Measurements from ENCODE around the gene MDM1. TPM values are rescaled to one million over a fixed set of nuclear protein-coding genes. Genes with fewer than 3 reads are reported as not detected.

MDM1 gene
- polyA plus RNA-seq, 4 donors, result 31.6 to 41.0 (median 37.3) TPM

DNA sequence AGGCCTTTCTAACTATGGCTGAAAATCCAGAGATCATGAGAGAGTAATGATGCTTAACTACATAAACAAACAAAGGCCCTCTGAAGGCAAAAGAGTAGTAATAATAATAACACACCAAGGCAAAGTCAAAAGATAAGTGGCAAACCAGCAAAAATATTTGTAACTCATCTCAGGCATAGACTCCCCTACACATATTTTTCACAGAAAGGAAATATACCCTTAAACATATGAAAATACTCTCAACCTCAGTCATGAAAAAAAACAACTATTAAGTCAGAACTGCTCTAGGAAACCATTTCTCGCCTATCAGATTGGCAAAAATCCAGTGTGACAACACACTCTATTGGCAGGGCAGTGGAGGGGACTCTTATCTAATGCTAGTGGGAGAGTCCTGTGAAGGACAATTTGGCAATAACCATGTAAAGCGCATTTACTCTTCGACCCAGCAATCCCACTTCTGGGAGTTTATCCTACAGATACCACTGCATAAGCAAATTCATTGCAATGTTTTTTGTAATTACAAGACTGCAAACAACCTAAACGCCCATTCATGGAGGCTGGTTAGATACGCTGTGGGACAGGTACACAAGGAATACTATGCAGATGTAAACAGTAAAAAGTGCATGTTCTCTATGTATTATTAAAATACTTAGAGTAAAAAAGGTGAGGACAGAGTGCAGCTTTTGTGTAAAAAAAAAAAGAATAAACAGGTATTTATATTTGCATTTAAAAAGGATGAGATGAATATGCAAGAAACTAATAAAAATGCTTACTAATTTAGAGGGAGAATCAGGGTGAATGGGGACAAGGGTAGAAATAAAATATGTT, 52.7 kb downstream of the MDM1 start:
- DNase-seq (ENCODE audit: low read depth in 4 of 4, low spot score in 2 of 4), result no peak

- DNase-seq (ENCODE audit: low read depth in 4 of 4, low spot score in 2 of 4), result no peak
Observed at GRCh38 chr12:68276402-68276930, 55.7 kb downstream of the MDM1 start.

- no peak for DNase-seq (ENCODE audit: low read depth in 4 of 4, low spot score in 2 of 4)
Observed at GRCh38 chr12:68272732-68273131, 59.4 kb downstream of the MDM1 start.

DNA sequence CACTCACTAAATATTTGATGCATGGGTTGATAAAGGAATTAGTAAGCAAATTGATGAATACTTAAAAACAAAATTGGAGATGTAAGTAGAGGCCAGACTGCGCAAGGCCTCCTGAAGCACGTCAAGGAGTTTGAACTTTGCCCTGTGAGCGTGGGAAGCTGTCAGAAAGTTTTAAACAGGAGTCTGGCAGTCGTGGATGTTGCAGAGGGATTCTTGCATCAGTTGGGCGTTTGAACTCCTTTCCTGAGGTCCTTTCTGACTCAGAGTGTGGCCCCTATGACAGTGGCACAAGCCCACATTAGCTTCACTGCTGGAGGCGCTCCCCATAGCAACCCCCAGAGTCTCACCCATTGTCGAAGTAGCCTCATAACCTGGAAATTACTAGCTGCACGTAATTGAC, 60.8 kb downstream of the MDM1 start:
- no peak for DNase-seq (ENCODE audit: low read depth in 4 of 4, low spot score in 2 of 4)

- no peak for DNase-seq (ENCODE audit: low read depth in 4 of 4, low spot score in 2 of 4)
Observed at GRCh38 chr12:68270358-68270757, 61.8 kb downstream of the MDM1 start.

DNA sequence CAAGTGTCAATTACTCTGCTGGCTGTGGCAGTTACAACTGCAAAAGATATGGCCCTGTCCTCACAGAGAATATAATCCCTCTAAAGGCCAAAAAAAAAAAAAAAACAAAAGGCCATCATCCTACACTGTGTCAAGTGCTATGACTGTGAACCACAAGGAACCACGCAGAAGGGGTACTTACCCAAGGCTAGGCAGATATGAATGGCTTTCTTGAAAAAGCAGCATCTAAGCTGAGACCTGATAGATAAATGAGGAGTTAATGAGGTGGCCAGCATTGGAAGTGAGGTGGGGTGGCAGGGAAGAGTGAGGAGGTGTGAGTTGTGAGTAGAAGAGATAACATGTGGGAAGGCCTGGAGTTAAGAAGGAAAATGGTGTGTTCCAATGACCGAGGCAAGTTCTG, 62.4 kb downstream of the MDM1 start:
- no peak for DNase-seq (ENCODE audit: low read depth in 4 of 4, low spot score in 2 of 4)

- no peak for DNase-seq (ENCODE audit: low read depth in 4 of 4, low spot score in 2 of 4)
Observed at GRCh38 chr12:68268967-68269366, 63.2 kb downstream of the MDM1 start.

DNA sequence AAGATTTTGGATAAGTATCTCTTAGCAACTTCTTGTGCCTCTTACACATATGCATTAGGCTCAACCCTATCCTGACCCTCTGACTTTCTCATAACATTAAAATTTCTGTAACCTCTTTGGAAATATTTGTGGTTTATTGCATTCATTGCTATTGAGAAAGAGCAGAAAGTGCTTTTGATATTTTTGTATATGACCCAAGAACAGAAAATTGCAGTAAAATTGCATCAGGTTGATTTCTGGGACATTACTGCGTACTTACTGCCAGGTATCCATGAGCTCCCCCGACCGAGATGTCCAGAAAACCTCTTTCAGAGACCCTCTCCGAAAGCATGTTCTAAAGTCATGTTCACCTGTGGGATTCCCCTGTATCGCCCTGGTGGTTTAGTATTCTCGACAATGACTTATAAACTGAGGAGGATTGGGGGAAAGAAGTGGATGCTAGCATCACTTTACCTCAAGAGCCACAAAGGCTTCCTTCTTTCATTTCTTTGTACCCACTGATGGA, 64.2 kb downstream of the MDM1 start:
- DNase-seq (ENCODE audit: low read depth in 4 of 4, low spot score in 2 of 4), result no peak

- DNase-seq (ENCODE audit: low read depth in 4 of 4, low spot score in 2 of 4), result no peak
Observed at GRCh38 chr12:68264857-68265256, 67.3 kb downstream of the MDM1 start.

DNA sequence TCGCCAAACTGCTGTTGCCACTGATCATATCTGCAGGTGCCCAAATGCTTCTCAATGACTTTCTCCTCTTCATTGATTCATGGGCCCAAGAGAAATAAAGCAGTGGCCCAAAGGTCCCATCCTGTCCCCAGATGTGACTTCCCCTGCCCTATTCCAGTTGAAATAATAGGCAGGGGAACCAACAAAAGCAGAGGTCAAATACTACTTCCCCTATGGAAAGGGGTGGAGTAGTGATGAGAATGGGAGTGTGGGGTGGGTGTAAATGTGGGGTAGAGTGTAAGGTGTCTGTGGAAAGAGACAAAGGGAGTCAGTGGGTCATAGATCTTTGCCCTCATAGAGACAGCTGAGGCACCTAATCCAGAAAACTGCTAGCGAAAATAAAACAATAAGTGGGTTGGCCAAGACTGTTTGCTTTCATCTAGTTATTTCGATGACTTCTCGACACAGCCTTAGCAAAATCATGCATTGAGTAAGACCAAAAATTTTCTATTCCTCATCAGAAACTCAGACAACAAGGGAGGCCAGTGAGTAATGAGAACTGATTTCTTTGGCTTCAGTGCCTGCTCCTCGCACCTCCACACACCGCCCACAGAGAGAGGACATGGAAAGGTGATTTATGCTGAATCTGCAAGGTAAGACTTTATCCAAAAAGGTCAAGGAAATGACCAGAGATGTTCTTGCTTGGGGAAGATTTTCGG, 67.9 kb downstream of the MDM1 start:
- DNase-seq (ENCODE audit: low read depth in 4 of 4, low spot score in 2 of 4), result no peak

DNA sequence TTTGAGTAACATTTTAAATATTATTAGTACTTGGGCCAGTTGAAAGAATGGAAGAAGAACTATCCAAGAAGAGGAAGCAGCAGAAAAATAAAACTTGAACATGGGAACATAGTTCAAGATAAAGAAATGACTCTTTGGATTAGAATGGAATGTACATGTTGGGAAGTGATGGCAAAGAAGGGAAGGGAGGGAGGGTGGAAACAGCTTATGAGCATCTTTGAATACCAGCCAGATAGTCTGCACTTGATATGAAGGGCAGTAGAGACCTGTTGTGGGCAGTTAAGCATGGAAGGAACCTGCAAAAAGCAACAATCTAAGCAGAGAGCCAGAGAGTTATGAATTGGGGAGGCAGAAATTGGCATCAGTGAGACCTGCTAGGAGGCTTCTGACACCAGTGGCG, 68.8 kb downstream of the MDM1 start:
- DNase-seq (ENCODE audit: low read depth in 4 of 4, low spot score in 2 of 4), result no peak

DNA sequence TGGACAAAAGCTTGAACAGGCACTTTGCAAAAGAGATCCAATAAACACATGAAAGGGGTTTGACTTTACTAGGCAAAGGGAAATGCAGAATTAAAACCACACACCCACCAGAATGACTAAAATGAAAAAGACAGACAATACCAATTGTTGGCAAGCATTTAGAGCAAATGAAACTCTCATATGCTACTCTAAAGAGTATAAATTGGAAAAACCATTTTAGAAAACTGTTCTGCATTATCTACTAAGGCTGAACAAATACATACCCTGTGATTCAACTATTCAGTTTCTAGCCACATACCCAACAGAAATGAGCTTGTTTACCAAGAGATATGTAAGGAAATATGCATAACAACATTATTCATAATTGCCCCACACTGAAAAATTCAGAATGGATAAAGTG, 70.3 kb downstream of the MDM1 start:
- no peak for DNase-seq (ENCODE audit: low read depth in 4 of 4, low spot score in 2 of 4)

GRCh38 chr12:68260153-68260552, 72.0 kb downstream of the MDM1 start:
- no peak for DNase-seq (ENCODE audit: low read depth in 4 of 4, low spot score in 2 of 4)

DNA sequence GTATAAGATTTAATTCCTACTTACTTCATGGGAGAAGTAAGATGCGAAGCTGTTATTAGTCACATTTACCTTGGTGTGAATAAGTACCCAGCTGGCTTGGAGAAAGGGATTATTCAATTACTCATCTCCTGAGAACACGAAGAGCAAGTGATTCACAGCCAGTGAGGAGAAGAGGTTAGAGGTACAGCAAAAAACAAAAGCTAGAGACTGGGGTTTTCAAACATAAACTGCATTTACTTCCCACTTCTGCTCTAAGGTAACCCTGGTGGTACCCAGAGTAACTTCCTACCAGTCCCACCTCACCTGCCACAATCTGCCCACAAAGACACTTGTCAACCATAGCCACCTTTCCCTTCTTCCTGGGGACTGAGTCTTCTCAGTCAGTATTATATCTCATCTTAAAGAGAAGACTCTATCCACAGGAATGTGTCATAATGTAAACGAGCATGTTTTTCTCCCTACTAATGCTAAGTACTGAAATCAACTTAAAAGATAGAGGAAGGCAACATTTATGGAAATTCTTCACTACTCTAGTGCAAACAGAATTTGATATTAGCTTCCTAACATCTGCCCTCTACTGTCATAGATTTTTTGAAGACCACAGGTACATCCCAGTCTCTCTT, 72.7 kb downstream of the MDM1 start:
- DNase-seq (ENCODE audit: low read depth in 4 of 4, low spot score in 2 of 4), result no peak

DNA sequence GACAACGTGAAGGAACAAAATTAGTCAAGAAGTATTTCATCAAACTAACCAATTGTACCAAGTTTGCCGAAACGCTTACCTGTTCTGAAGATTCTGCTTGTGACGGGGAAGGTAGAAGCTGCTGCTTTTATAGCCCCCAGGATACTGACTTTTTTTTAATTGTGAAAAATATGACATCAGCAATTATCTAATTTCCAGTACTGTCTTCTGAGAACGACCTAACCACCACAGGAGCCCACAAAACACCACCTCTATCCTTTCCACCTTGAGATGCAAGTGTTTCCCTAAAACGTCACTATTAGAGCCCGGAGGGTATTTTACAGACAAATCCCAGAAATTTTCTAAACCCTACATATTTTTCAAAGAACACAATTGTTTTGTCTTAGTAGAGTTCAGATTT, 78.7 kb downstream of the MDM1 start, which contains the start of gene IL22:
Gene IL22 (minus strand): TSS at position 101 of the 400 bp plus-strand sequence. CDS start 156 bp downstream, outside the sequence.
- no peak for DNase-seq (ENCODE audit: low read depth in 4 of 4, low spot score in 2 of 4)

- no peak for DNase-seq (ENCODE audit: low read depth in 4 of 4, low spot score in 2 of 4)
Observed at GRCh38 chr12:68252077-68252476, 80.1 kb downstream of the MDM1 start.

GRCh38 chr12:68250454-68250853, 81.7 kb downstream of the MDM1 start:
- DNase-seq (ENCODE audit: low read depth in 4 of 4, low spot score in 2 of 4), result no peak

GRCh38 chr12:68247785-68248184, 84.4 kb downstream of the MDM1 start:
- DNase-seq (ENCODE audit: low read depth in 4 of 4, low spot score in 2 of 4), result no peak

GRCh38 chr12:68246350-68246749, 85.8 kb downstream of the MDM1 start:
- no peak for DNase-seq (ENCODE audit: low read depth in 4 of 4, low spot score in 2 of 4)

DNA sequence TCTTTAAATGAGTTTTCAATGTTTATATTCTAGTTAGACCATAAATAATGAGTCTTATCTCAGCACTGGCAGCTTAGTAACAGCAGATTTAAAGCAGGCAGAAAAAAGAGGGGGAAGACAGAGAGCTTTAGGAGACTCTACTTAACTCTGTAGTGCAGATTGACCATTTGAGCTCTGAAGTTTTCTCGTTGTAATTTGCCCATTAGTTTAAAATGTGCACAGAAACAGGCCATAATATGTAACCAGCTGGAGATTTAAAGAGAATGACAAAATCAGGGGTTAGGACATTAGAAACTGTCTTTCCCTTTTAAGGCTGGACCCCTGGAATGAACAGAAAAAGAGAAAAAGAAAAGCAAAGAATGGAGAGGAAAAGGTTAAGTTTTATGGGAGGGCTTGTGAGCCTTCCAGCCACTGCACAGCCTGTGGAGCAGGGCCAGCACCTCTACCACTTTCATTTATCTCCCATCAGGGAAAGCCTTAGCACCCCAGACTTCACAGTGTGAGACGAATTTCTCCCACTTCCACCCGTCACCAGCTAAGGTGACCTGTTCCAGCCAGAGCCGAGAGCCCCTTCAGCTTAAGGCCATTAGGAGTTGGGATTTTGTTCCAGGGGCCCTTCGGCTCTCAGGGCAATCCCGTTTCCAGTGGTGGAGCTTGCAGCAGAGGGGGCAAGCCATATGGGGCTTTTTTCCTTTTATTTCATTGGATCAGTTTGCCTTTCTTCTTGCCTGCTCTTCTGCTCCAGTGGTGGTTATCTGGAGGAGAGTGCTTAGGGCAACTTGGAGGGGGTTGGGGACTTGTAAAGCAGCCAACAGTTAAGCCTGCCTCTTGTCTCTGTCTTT, 86.8 kb downstream of the MDM1 start:
- peak in 1 of 4 donors; percentile 52 for DNase-seq (ENCODE audit: low read depth in 4 of 4, low spot score in 2 of 4)
